Pancreas (tissue), 10 donors: ENCODE results near the gene KIF16B. TPM values are rescaled to one million over a fixed set of nuclear protein-coding genes. Genes with fewer than 3 reads are reported as not detected.

ENCODE experiments used
- ATAC-seq, 4 donors: fragments of 200-7000 bp; cut with Tn5 transposase; one replicate each; pipeline versions ENCODE4 v1.8.0 to v1.9.1; 2020; ENCODE audit warnings: mild to moderate bottlenecking in 4 of 4, moderate library complexity in 4 of 4
- DNase-seq, 6 donors: peaks; one replicate each; pipeline ENCODE4 v3.0.0-alpha.2; 2020
- FAIRE-seq: peaks from 2 replicates; lab custom pipeline; 2012; peaks lifted over from hg19 to GRCh38; lab: Jason Lieb, UNC
- H3K27ac ChIP-seq, 4 donors: fragments of 200-600 bp; sonication (generic); 1 replicate in 3 of 4; 2 replicates in 1 of 4; pipeline versions ENCODE4 v1.5.0 to v1.8.0; 2020
- H3K27me3 ChIP-seq, 4 donors: fragments of 200-600 bp; one replicate each; pipeline ENCODE4 v1.8.0; 2021
- H3K36me3 ChIP-seq, 3 donors: fragments of 200-600 bp; sonication (generic) in 1 of 3; one replicate each; pipeline versions ENCODE4 v1.5.0 to v1.8.0; 2020 to 2021
- H3K4me1 ChIP-seq, 3 donors: fragments of 200-600 bp; one replicate each; pipeline ENCODE4 v1.8.0; 2021
- H3K4me3 ChIP-seq, 4 donors: fragments of 200-600 bp; sonication (generic) in 2 of 4; one replicate each; pipeline versions ENCODE4 v1.5.0 to v1.8.0; 2020 to 2021
- H3K9me3 ChIP-seq, 4 donors: fragments of 200-600 bp; one replicate each; pipeline ENCODE4 v1.8.0; 2021
- WGBS, 2 donors: extraction: QIAGEN DNeasy Blood & Tissue Kit; methylation state at CpG; one replicate each; pipeline ENCODE4 v1.1.7; 2013; 5-methylcytosine and 5-hydroxymethylcytosine counted together
- intact Hi-C, 3 donors: fragments of 100-400 bp; cut with DNase I; formaldehyde crosslinking; loops; one replicate each; pipeline versions ENCODE4 v1.11.1 to v1.14.2; 2022
- polyA plus RNA-seq, 2 donors: library from polyadenylated mRNA; stranded (reverse); fragments of 200-250 nt; gene quantifications; one replicate each; pipeline ENCODE4 v1.2.3, GENCODE V29; 2013
- total RNA-seq, 6 donors: library from RNA; stranded (reverse); fragmentation: NEBNext Ultra II Directional in 4 of 6; extraction: Animal tissue kit (Norgen Biotek cat#: 25700) in 4 of 6; gene quantifications; one replicate each; pipeline versions ENCODE4 v1.2.1 to v1.2.4, GENCODE V29; 2021 to 2023
- TF ChIP-seq, protein P1 (sequence below), 4 donors: fragments of 200-600 bp; sonication (generic) in 3 of 4; IDR thresholded peaks; one replicate each; pipeline versions ENCODE4 v1.5.0 to v1.8.0; 2021; ENCODE audit warnings: antibody characterized with exemption in 4 of 4
- donor health status: healthy with polysubstance abuse.
- donor health status: DM: no; HTN: no; CAD: no; lungs with moderate emphysema.
- donor health status: DM: no; HTN: no; CAD: no.
- donor health status: control.
- donor health status: control.
- donor health status: Bipolar disorder and iron deficiency.
- donor health status: DM: yes; HTN: yes; CAD: no.
- donor health status: DM: no; HTN: no; CAD: no.
- donor health status: DM: no; HTN: no; CAD: no.
- donor health status: DM: yes; HTN: yes; CAD: no.

The KIF16B gene
- total and polyA plus RNA-seq, 8 donors = 4.4 to 12.2 (median 7.3) TPM

DNA sequence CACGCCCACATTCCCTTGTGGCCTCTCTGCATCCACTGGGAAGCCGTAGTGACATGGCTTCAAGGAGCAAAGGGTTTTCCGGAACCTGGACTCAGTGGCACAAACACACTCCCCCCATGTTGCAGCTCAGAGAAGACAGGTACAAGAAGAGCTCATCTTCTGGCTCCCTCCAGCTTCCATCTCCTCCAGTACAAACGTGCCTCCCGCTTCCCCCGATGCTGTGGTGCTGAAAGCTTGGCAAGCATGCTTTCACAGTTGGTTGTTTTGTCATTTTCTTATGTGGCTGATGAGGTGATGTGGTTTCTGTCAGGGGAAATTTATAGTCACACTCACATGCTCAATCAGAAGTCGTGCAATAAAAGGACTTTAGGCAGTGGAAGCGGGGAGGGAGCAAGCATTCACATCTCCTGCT, 258.5 kb downstream of the KIF16B start:
- Histone ChIP-seq H3K36me3 (no peaks in the 10 kb centered on the region), H3K9me3 (no peaks in the 10 kb centered on the region), H3K27ac (no peak overlapping the region), H3K27me3 (no peaks in the 10 kb centered on the region), H3K4me1 (no peaks in the 10 kb centered on the region), H3K4me3 (no peak overlapping the region)
- intact Hi-C loops = no loop called here
- DNase-seq = no peak
- ATAC-seq = no peak
- FAIRE-seq = no peak
- WGBS, 2 donors = 93 to 96% methylated on average over 8 of the region's 8 CpGs
- TF ChIP-seq, protein P1, sequence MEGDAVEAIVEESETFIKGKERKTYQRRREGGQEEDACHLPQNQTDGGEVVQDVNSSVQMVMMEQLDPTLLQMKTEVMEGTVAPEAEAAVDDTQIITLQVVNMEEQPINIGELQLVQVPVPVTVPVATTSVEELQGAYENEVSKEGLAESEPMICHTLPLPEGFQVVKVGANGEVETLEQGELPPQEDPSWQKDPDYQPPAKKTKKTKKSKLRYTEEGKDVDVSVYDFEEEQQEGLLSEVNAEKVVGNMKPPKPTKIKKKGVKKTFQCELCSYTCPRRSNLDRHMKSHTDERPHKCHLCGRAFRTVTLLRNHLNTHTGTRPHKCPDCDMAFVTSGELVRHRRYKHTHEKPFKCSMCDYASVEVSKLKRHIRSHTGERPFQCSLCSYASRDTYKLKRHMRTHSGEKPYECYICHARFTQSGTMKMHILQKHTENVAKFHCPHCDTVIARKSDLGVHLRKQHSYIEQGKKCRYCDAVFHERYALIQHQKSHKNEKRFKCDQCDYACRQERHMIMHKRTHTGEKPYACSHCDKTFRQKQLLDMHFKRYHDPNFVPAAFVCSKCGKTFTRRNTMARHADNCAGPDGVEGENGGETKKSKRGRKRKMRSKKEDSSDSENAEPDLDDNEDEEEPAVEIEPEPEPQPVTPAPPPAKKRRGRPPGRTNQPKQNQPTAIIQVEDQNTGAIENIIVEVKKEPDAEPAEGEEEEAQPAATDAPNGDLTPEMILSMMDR (IDR thresholded peaks at IDR 0.05) = no peak

- intact Hi-C loops = no loop called here
- Histone ChIP-seq H3K27me3 (no peaks in the 10 kb centered on the region), H3K9me3 (no peaks in the 10 kb centered on the region), H3K36me3 (no peaks in the 10 kb centered on the region), H3K4me3 (no peak overlapping the region), H3K4me1 (no peaks in the 10 kb centered on the region), H3K27ac (no peak overlapping the region)
- TF ChIP-seq, protein P1 (IDR thresholded peaks at IDR 0.05) = no peak
- 89 to 94% methylated on average over 3 of the region's 3 CpGs for WGBS, 2 donors
- no peak for ATAC-seq
- FAIRE-seq = no peak
- DNase-seq = no peak
Measured at GRCh38 chr20:16314320-16314719, 258.9 kb downstream of the KIF16B start.

DNA sequence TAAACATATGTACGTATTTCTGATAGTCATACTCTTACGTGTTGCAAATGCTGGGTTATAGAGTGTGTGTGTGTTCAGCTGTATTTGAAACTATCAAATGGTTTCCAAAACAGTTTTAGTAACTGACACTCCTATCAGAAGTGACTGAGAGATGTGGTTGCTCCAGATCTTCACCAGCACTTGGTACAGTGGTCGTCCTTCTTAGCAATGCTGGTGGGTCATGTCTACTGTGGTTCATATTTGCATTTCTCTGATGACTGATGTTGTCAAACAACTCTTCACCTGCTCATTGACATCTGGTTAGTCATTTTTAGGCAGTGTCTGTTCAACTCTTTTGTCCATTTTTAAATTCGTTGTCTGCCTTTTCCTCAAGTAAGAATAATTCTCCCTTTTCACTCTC, 259.3 kb downstream of the KIF16B start:
- TF ChIP-seq, protein P1 (IDR thresholded peaks at IDR 0.05) = no peak
- DNase-seq (no peak), ATAC-seq (no peak), FAIRE-seq (no peak)
- Histone ChIP-seq H3K9me3 (no peaks in the 10 kb centered on the region), H3K36me3 (no peaks in the 10 kb centered on the region), H3K27ac (no peak overlapping the region), H3K4me3 (no peak overlapping the region), H3K4me1 (no peaks in the 10 kb centered on the region), H3K27me3 (no peaks in the 10 kb centered on the region)
- intact Hi-C loops = no loop called here
- WGBS, 2 donors = 80 to 81% methylated on average over 4 of the region's 4 CpGs

- DNase-seq = no peak
- no peaks in the 10 kb centered on the region for H3K36me3 ChIP-seq
- TF ChIP-seq, protein P1 (IDR thresholded peaks at IDR 0.05) = no peak
- H3K4me3 ChIP-seq = no peak overlapping the region
- H3K4me1 ChIP-seq = no peaks in the 10 kb centered on the region
- H3K9me3 ChIP-seq = no peaks in the 10 kb centered on the region
- intact Hi-C loops = no loop called here
- no peak for FAIRE-seq
- no peaks in the 10 kb centered on the region for H3K27me3 ChIP-seq
- H3K27ac ChIP-seq = no peak overlapping the region
- ATAC-seq = no peak
Measured at GRCh38 chr20:16312998-16313397, 260.2 kb downstream of the KIF16B start.

GRCh38 chr20:16311756-16312155, 261.5 kb downstream of the KIF16B start:
- no peaks in the 10 kb centered on the region for H3K9me3 ChIP-seq
- intact Hi-C loops = no loop called here
- no peaks in the 10 kb centered on the region for H3K36me3 ChIP-seq
- H3K4me3 ChIP-seq = no peak overlapping the region
- no peaks in the 10 kb centered on the region for H3K27me3 ChIP-seq
- WGBS, 2 donors = 95 to 98% methylated on average over 1 of the region's 1 CpG
- FAIRE-seq (no peak), ATAC-seq (no peak), DNase-seq (no peak)
- TF ChIP-seq, protein P1 (IDR thresholded peaks at IDR 0.05) = no peak
- no peaks in the 10 kb centered on the region for H3K4me1 ChIP-seq
- H3K27ac ChIP-seq = no peak overlapping the region
